Neural cell (in vitro differentiated cells): ENCODE measurements around the gene PLEKHH2.

ENCODE experiments used
- CTCF ChIP-seq: fragments of 450-650 bp; IDR thresholded peaks from 2 replicates; pipeline ENCODE4 v1.5.1; 2014; ENCODE audit warnings: antibody characterized with exemption, mild to moderate bottlenecking, moderate library complexity; ENCODE audit not compliant: poor library complexity, severe bottlenecking
- EP300 ChIP-seq: fragments of 450-650 bp; conservative IDR thresholded peaks from 2 replicates; pipeline ENCODE4 v1.6.1; 2014; ENCODE audit warnings: antibody characterized with exemption, mild to moderate bottlenecking, moderate library complexity; ENCODE audit not compliant: poor library complexity, severe bottlenecking
- EZH2 ChIP-seq: fragments of 200-600, 300-800 bp; shearing (Covaris generic), sonication (generic); IDR thresholded peaks from 2 replicates; pipeline ENCODE4 v1.6.1; 2014; ENCODE audit warnings: antibody characterized with exemption, low read length, borderline replicate concordance, mild to moderate bottlenecking; ENCODE audit not compliant: insufficient read depth, poor library complexity, severe bottlenecking
- POLR2AphosphoS5 ChIP-seq: IDR thresholded peaks from 2 replicates; pipeline ENCODE4 v1.6.1; 2012
- RAD21 ChIP-seq: fragments of 450-650 bp; conservative IDR thresholded peaks from 2 replicates; pipeline ENCODE4 v1.6.1; 2014; ENCODE audit warnings: antibody characterized with exemption, mild to moderate bottlenecking, moderate library complexity
- REST ChIP-seq: IDR thresholded peaks from 2 replicates; pipeline ENCODE4 v1.6.1; 2012; ENCODE audit warnings: borderline replicate concordance
- SMC3 ChIP-seq: fragments of 450-650 bp; conservative IDR thresholded peaks from 2 replicates; pipeline ENCODE4 v1.6.1; 2014; ENCODE audit warnings: antibody characterized with exemption, mild to moderate bottlenecking, moderate library complexity; ENCODE audit not compliant: poor library complexity

DNA sequence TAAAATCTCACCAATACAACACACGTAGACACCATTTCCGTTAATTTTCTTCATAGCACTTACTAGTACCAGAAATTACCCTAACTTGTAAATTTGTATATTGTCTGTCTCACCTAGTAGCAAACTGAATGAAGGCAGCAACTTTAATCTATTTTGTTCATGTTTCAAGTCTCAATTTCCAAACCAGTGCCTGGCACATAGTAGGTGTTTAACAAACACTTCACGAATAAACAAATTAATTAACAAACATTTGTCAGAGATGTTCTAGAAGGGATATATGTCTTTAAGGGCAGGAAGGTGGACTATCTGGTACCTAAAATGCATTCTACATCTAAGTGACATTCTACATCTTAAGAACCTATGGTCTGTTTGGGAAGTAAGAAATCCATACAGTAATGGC lies 42.2 kb upstream of the PLEKHH2 start:
- no peak for TF ChIP-seq EP300
- TF ChIP-seq CTCF = no peak
- no peak for TF ChIP-seq RAD21
- TF ChIP-seq EZH2 = no peak
- no peak for TF ChIP-seq POLR2AphosphoS5
- no peak for TF ChIP-seq SMC3
- no peak for TF ChIP-seq REST
